H9 (cell line): ENCODE measurements around the gene ZNF513. TPM values are rescaled to one million over a fixed set of nuclear protein-coding genes. Genes with fewer than 3 reads are reported as not detected.

ENCODE experiments used
- DNase-seq: peaks from one replicate; pipeline ENCODE4 v3.0.0-alpha.2; 2017
- H2AFZ ChIP-seq: one replicate; pipeline ENCODE4 v1.6.1; 2013; ENCODE audit warnings: mild to moderate bottlenecking, low read length, control low read depth, moderate library complexity
- H2AK5ac ChIP-seq: 2 replicates; pipeline ENCODE4 v1.6.1; 2013; ENCODE audit warnings: low read length, control low read depth, mixed read lengths; ENCODE audit not compliant: insufficient read length
- H2BK120ac ChIP-seq: one replicate; pipeline ENCODE4 v1.6.1; 2013; ENCODE audit warnings: low read depth, mild to moderate bottlenecking, low read length, control low read depth, inconsistent platforms; ENCODE audit not compliant: poor library complexity, severe bottlenecking
- H2BK12ac ChIP-seq: 2 replicates; pipeline ENCODE4 v1.6.1; 2013; ENCODE audit warnings: low read length, control low read depth, mixed read lengths, low read depth; ENCODE audit not compliant: insufficient read length
- H2BK15ac ChIP-seq: 2 replicates; pipeline ENCODE4 v1.6.1; 2013; ENCODE audit warnings: low read depth, low read length, control low read depth
- H2BK20ac ChIP-seq: one replicate; pipeline ENCODE4 v1.6.1; 2013; ENCODE audit warnings: low read depth, mild to moderate bottlenecking, low read length, control low read depth, inconsistent platforms; ENCODE audit not compliant: poor library complexity, severe bottlenecking
- H2BK5ac ChIP-seq: 2 replicates; pipeline ENCODE4 v1.6.1; 2013; ENCODE audit warnings: low read length, control low read depth, mixed read lengths; ENCODE audit not compliant: insufficient read length
- H3K14ac ChIP-seq: 2 replicates; pipeline ENCODE4 v1.6.1; 2013; ENCODE audit warnings: low read length, control low read depth; ENCODE audit not compliant: insufficient read depth
- H3K18ac ChIP-seq: 2 replicates; pipeline ENCODE4 v1.6.1; 2013; ENCODE audit warnings: low read depth, mild to moderate bottlenecking, mixed read lengths, low read length, control low read depth; ENCODE audit not compliant: insufficient read length
- H3K23ac ChIP-seq: 2 replicates; pipeline ENCODE4 v1.6.1; 2013; ENCODE audit warnings: low read length, control low read depth, mixed read lengths, low read depth; ENCODE audit not compliant: insufficient read length
- H3K23me2 ChIP-seq: 2 replicates; pipeline ENCODE4 v1.6.1; 2013; ENCODE audit warnings: low read depth, mild to moderate bottlenecking, mixed read lengths, low read length, control low read depth; ENCODE audit not compliant: insufficient read length, poor library complexity, severe bottlenecking
- H3K27ac ChIP-seq: 2 replicates; pipeline ENCODE4 v1.5.1; 2013; ENCODE audit warnings: low read length, control low read depth, mixed read lengths, low read depth; ENCODE audit not compliant: insufficient read length
- H3K27me3 ChIP-seq: 2 replicates; pipeline ENCODE4 v1.6.1; 2013; ENCODE audit warnings: low read length, control low read depth, inconsistent platforms; ENCODE audit not compliant: insufficient read depth
- H3K4ac ChIP-seq: 2 replicates; pipeline ENCODE4 v1.6.1; 2013; ENCODE audit warnings: low read depth, mild to moderate bottlenecking, control low read depth, inconsistent platforms, low read length, moderate library complexity
- H3K4me1 ChIP-seq: 2 replicates; pipeline ENCODE4 v1.6.1; 2013; ENCODE audit warnings: low read length, control low read depth, inconsistent platforms; ENCODE audit not compliant: insufficient read depth
- H3K4me2 ChIP-seq: 2 replicates; pipeline ENCODE4 v1.6.1; 2013; ENCODE audit warnings: low read length, control low read depth, mixed read lengths; ENCODE audit not compliant: insufficient read length, insufficient read depth
- H3K56ac ChIP-seq: 2 replicates; pipeline ENCODE4 v1.6.1; 2013; ENCODE audit warnings: low read depth, mild to moderate bottlenecking, mixed read lengths, low read length, control low read depth; ENCODE audit not compliant: insufficient read length
- H3K79me1 ChIP-seq: 2 replicates; pipeline ENCODE4 v1.6.1; 2013; ENCODE audit warnings: low read depth, mild to moderate bottlenecking, moderate library complexity, low read length, control low read depth, inconsistent platforms; ENCODE audit not compliant: insufficient read depth, poor library complexity, severe bottlenecking
- H3K79me2 ChIP-seq: 2 replicates; pipeline ENCODE4 v1.6.1; 2013; ENCODE audit warnings: low read length, control low read depth, inconsistent platforms; ENCODE audit not compliant: insufficient read depth
- H3K9ac ChIP-seq: 2 replicates; pipeline ENCODE4 v1.6.1; 2013; ENCODE audit warnings: low read length, control low read depth, mixed read lengths; ENCODE audit not compliant: insufficient read length; ENCODE audit errors: extremely low read depth
- H3K9me3 ChIP-seq: one replicate; pipeline ENCODE4 v1.6.1; 2013; ENCODE audit warnings: low read depth, low read length, inconsistent platforms; ENCODE audit not compliant: control insufficient read depth
- H3T11ph ChIP-seq: one replicate; pipeline ENCODE4 v1.6.1; 2013; ENCODE audit warnings: mild to moderate bottlenecking, low read length, control low read depth, inconsistent platforms
- H4K20me1 ChIP-seq: one replicate; pipeline ENCODE4 v1.6.1; 2013; ENCODE audit not compliant: control insufficient read depth, insufficient read length, insufficient read depth
- H4K5ac ChIP-seq: 2 replicates; pipeline ENCODE4 v1.6.1; 2013; ENCODE audit warnings: low read depth, mild to moderate bottlenecking, mixed read lengths, low read length, control low read depth; ENCODE audit not compliant: insufficient read length
- H4K8ac ChIP-seq: replicated peaks from 2 replicates; pipeline ENCODE4 v1.6.1; 2013; ENCODE audit warnings: low read length, control low read depth, mixed read lengths, low read depth; ENCODE audit not compliant: insufficient read length
- H4K91ac ChIP-seq: 2 replicates; pipeline ENCODE4 v1.6.1; 2013; ENCODE audit warnings: low read depth, mild to moderate bottlenecking, moderate library complexity, mixed read lengths, low read length, control low read depth; ENCODE audit not compliant: insufficient read length
- H3K27ac Mint-ChIP-seq, 3 experiments: 2 replicates in 2 of 3; 3 replicates in 1 of 3; pipeline ENCODE4 v1.8.0; 2020 to 2021; ENCODE audit warnings: mixed read lengths in 3 of 3, mild to moderate bottlenecking in 1 of 3, moderate library complexity in 1 of 3
- H3K27me3 Mint-ChIP-seq: 2 replicates; pipeline ENCODE4 v1.8.0; 2021; ENCODE audit warnings: low read depth, mild to moderate bottlenecking, moderate library complexity, mixed read lengths
- H3K36me3 Mint-ChIP-seq, 3 experiments: 2 replicates in 2 of 3; 3 replicates in 1 of 3; pipeline ENCODE4 v1.8.0; 2020 to 2021; ENCODE audit warnings: low read depth in 3 of 3, mixed read lengths in 3 of 3; ENCODE audit not compliant: insufficient read depth in 1 of 3
- H3K4me1 Mint-ChIP-seq, 2 experiments: 2 replicates each; pipeline ENCODE4 v1.8.0; 2020; ENCODE audit warnings: mixed read lengths in 2 of 2
- H3K4me3 Mint-ChIP-seq, 2 experiments: 2 replicates in 1 of 2; 3 replicates in 1 of 2; pipeline ENCODE4 v1.8.0; 2020 to 2021; ENCODE audit warnings: mild to moderate bottlenecking in 2 of 2, mixed read lengths in 2 of 2, moderate library complexity in 1 of 2
- H3K9me3 Mint-ChIP-seq, 2 experiments: 2 replicates in 1 of 2; 3 replicates in 1 of 2; pipeline ENCODE4 v1.8.0; 2020; ENCODE audit warnings: mild to moderate bottlenecking in 2 of 2, mixed read lengths in 2 of 2, moderate library complexity in 1 of 2
- CTCF ChIP-seq: fragments of 200-600 bp; sonication (generic); conservative IDR thresholded peaks from 3 replicates; pipeline ENCODE4 v1.8.0; 2021; ENCODE audit warnings: antibody characterized with exemption, mild to moderate bottlenecking
- WGBS: extraction: QIAGEN DNeasy Blood & Tissue Kit; methylation state at CpG from one replicate; pipeline ENCODE4 v1.1.7; 2013; ENCODE audit warnings: missing lambda C conversion rate, low lambda C conversion rate, mixed read lengths; ENCODE audit not compliant: insufficient read length; ENCODE audit errors: extremely low coverage; 5-methylcytosine and 5-hydroxymethylcytosine counted together
- long read RNA-seq: library from polyadenylated mRNA; unstranded; transcript quantifications from one replicate; pipeline ENCODE4 v2.0.0, GENCODE V29; 2020
- total RNA-seq: library from RNA; stranded (reverse); gene quantifications from 2 replicates; pipeline ENCODE4 v1.2.1, GENCODE V29; 2021

The ZNF513 gene
- 24.8 and 26.5 TPM in 2 replicates for total RNA-seq
- long read RNA-seq, partial matches to known transcripts: 1 of 12 reads
- long read RNA-seq, other reads (novel, unspliced or antisense): 10 of 12 reads

- peak within 1 kb of the TSS; percentile 56 for H4K5ac ChIP-seq
- peak within 1 kb of the TSS; percentile 81 for H3K27ac ChIP-seq
- no peak within 1 kb of the TSS; the same call in 1 of the 2 replicates for H3K4ac ChIP-seq
- H3K18ac ChIP-seq: peak within 1 kb of the TSS; percentile 86
- no CpG with 5 or more reads among the region's 67 CpGs for WGBS
- H4K91ac ChIP-seq: no peak within 1 kb of the TSS
- no peak within 1 kb of the TSS for H2BK120ac ChIP-seq
- no peak within 1 kb of the TSS for H2BK20ac ChIP-seq
- H3K9ac ChIP-seq: peak within 1 kb of the TSS; percentile 84
- no peak within 1 kb of the TSS for H3T11ph ChIP-seq
- H4K8ac ChIP-seq: no peak within 1 kb of the TSS
- no peaks in the 10 kb centered on the region for H3K27me3 ChIP-seq
- TF ChIP-seq CTCF: no peak
- H3K56ac ChIP-seq: no peak within 1 kb of the TSS
- H3K79me2 ChIP-seq: no peaks in the 10 kb centered on the region
- Mint-ChIP-seq H3K4me3 (peak within 1 kb of the TSS; percentile 86 to 94), H3K9me3 (no peaks in the 10 kb centered on the region), H3K4me1 (peaks cover 19 to 27% of the 10 kb centered on the region in 2 experiments), H3K36me3 (peaks cover 38 to 90% (median 77%) of the 10 kb centered on the region in 3 experiments; a peak in 6 of 7 replicates), H3K27me3 (peaks cover 1% of the 10 kb centered on the region; the same call in 1 of the 2 replicates), H3K27ac (peak within 1 kb of the TSS; percentile 97 to 100 (median 99))
- peak within 1 kb of the TSS; percentile 87 for H3K4me2 ChIP-seq
- no peak within 1 kb of the TSS for H2AK5ac ChIP-seq
- H4K20me1 ChIP-seq: no peaks in the 10 kb centered on the region
- peaks cover 12% of the 10 kb centered on the region for H3K23me2 ChIP-seq
- no peak within 1 kb of the TSS for H3K23ac ChIP-seq
- no peaks in the 10 kb centered on the region for H3K4me1 ChIP-seq
- no peaks in the 10 kb centered on the region for H3K9me3 ChIP-seq
- peak; percentile 98 for DNase-seq
- no peak within 1 kb of the TSS for H2AFZ ChIP-seq
- peak within 1 kb of the TSS; percentile 84 for H3K14ac ChIP-seq
- peak within 1 kb of the TSS; percentile 38 for H2BK12ac ChIP-seq
- peak within 1 kb of the TSS; percentile 18 for H2BK5ac ChIP-seq
- no peak within 1 kb of the TSS for H2BK15ac ChIP-seq
- no peaks in the 10 kb centered on the region for H3K79me1 ChIP-seq
Measured at GRCh38 chr2:27380626-27381545, at the start of gene ZNF513. Gene ZNF513, minus strand, starts transcription at chr2:27380734. Its CDS starts 208 bp downstream, at chr2:27380526.
